ENCODE measurements around the gene OXSR1.
"Not testable (repeated sequence)": the region's sequence is repeated elsewhere in the genome, so short reads cannot be mapped to it uniquely, and the experiment has no call there.

Gene OXSR1

DNA sequence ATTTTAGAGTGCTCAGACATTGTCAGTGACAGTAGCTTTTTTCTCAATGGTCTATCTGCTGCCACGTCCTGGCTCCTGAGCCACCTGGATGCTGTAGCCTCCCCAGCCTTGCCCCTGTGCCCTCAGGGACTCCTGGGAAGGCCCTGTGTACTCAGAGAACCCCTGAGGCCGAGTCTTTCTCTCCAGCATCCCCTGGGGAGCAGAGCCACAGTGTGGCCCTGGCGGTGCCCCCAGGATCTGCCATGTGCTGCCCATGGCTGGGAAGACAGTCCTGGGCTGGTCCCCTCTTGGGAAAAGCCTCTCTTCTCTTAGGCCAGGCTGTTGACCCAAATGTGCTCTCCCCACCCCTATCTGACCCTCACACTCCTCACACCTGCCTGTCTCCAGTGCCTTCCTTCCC, 21.8 kb upstream of the OXSR1 start:
- DNase-seq (ENCODE audit: low read depth), result no peak

DNA sequence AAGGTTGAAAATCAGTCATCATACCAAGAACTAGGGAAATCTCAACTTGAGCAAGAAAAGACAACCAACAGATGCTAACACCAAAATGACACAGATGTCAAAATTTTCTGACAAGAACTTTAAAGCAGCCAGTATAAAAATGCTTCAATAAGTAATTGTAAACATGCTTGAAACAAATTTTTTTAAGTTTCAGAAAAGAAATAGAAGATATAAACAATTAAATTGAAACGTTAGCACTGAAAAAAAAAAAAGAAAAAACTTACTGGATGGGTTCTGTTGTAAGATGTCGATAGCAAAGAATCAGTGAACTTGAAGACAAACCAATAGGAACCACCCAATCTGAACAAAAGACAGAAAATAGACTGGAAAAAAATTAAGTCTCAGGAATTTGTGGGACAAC, 18.8 kb upstream of the OXSR1 start:
- no peak for DNase-seq (ENCODE audit: low read depth)

DNA sequence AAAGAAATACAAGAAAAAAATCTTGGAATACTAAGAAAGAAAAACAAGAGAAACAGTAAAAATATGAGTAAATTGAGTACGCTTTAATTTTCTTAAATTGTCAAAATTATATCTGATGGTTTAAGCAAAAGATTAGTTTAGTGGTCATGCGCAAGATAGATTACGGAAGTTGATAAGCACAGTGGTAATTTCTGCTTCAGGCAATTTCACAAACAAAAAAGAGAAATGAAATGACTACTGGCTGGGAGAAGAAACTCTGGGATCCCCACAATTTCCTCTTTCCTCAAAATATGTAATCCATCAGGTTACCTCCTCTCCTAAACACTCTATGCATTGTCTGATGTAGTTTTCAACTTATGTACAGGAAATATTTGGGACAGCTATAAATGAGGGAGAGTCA, 17.9 kb upstream of the OXSR1 start:
- DNase-seq (ENCODE audit: low read depth), result no peak

DNA sequence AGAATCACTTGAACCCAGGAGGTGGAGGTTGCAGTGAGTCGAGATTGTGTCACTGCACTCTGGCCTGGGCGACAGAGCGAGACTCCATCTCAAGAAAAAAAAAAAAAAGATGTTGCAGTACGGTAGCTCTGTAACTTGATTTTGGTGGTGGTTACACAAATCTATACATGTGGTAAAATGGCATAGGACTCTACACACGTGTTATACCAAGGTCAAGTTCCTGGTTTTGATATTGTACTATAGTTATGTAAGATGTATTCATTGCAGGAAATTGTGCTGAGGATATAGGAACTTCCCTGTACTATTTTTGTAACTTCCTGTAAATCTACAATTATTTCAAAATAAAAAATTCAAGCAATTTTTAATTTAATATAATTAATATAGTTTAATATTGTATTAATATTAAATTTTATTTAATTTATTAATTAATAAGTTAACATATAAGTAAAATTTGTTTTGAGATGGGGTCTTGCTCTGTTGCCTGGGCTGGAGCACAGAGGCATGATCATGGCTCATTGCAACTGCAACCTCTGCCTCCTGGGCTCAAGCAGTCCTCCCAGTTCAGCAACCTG, 16.9 kb upstream of the OXSR1 start:
- no peak for DNase-seq (ENCODE audit: low read depth)

DNA sequence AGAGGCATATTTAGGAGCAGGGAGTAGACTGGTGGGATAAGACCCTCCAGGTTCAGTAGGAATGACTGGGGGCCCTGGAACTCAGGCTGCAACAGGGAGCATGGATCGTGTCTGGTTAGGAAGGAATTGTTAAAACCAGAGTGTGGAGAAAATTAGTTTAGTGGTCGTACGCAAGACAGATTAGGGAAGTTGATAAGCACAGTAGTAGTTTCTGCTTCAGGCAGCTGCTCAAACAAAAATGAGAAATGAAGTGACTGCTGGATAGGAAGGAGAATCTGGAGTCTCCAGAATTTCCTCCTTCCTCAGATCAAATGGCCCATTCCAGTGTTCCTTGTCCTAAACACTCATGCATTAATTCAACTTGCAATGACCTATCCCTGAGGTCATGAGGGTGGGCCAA, 15.6 kb upstream of the OXSR1 start:
- no peak for DNase-seq (ENCODE audit: low read depth)

DNA sequence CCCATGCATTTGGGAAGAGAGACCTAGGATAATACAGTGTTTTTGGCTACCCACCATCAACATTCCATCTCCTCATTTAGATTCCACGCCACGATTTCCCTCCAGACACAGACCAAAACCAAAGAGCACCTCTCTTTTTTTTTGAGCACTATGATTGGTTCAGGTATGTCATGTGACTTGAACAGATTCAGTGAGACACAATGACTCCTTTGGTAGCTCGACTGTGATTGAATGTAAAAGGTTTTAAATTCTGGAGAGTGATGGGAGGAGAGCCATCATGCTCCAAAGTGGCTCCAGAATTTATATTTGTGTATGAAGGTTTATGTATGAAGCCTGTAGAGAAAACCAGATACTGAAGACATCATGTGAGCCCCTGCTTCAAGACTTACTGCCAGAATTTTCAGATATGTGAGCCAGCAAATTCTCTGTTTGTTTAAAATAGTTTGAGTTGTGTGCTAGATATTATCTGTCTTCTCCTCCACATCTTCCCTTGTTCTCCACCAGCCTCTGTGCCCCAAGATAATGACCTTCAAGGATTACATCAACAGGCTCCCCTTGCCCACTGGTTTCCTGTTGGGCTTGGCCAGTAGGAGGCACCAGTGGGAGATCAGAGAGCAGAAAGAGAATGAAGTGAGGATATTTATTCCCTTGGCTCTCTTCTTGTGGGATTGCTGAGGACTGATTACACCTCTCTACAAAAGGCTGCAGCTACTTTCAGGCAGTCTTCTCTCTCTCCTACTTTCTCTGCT, 14.4 kb upstream of the OXSR1 start:
- no peak for DNase-seq (ENCODE audit: low read depth)

DNA sequence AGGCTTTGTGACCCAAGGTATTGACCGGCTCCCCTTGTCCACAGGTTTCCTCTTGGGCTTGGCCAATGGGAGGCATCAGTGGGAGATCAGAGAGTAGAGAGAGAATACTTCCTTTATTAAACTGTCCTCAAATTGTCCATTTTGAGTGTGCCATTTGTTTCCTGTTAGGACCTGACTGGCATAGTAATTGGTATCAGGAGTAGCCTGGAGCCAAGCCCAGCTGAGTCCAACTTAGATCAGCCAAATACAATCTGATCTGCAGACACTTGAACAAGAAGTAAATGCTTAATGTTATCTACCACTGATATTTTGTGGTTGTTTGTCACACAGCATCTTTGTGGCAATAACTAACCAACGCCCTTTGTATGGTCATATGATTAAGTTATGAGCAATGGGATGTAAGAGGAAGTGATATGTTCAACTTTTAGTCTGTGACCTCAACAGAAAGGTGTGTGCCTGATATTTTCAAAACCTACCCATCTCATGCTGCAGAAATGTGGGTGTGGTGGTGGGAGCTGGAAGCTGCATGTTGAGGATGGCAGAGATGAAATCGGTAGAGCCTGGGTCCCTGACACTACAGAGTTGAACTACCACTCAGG, 13.6 kb upstream of the OXSR1 start:
- no peak for DNase-seq (ENCODE audit: low read depth)

DNA sequence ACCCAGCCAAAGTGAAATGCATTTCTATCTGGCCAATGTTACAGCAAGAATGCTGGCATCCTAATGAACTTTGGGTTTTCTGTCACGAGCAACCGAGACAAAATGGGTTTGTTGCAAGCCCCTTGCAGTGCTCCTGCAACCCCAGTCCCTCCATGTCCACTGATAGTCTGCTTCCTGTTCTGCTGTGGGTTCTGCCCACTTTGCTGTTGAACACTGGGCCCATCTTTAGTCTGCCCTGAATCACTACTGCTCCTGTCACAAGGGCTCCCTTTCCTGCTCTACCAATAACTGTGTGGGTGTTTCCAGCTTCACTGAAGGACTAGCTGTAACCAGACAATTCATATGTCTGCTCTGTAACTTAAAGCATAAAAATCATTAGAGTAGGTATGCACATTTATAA, 12.7 kb upstream of the OXSR1 start:
- DNase-seq (ENCODE audit: low read depth), result no peak

DNA sequence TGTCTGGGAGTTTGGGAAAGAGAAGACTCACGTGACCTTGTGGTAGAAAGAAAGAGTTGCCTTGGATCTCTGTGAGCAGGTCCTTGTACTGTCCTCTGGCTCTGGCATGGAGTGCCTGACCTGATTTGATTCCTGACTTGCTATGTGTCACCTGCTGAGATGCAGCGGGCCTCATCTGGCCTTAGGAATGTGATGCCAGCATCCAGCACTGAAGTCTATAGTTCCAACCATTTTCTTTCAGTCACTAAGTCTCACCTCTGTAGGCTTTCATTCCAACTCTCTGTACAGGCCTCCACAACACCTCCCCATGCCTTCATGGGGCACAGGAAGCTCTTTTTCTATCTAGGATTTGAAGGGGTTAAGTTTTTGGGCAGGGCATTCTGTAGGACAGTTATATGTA, 12.1 kb upstream of the OXSR1 start:
- DNase-seq (ENCODE audit: low read depth), result no peak

DNA sequence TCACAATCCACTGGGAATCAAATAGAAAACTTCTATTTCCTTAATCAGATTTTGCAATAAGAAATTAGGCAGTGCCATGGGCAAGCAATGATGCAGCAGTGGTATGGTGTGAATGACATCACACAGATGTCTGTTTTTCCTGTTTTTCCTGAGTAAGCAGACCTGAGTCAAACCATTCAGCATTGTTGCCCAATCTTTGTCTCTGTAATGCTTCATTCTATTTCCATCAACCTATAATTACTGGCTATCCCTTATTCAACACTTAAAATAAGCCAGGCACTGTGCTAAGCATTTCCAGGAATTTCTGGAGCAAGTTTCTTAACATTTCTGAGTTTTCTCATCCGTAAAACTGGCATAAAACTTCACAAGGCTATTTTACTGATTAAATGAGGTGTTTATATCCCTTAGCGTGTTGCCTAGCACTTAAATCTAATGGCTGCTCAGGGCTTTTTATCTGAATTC, 11.3 kb upstream of the OXSR1 start:
- no peak for DNase-seq (ENCODE audit: low read depth)

DNA sequence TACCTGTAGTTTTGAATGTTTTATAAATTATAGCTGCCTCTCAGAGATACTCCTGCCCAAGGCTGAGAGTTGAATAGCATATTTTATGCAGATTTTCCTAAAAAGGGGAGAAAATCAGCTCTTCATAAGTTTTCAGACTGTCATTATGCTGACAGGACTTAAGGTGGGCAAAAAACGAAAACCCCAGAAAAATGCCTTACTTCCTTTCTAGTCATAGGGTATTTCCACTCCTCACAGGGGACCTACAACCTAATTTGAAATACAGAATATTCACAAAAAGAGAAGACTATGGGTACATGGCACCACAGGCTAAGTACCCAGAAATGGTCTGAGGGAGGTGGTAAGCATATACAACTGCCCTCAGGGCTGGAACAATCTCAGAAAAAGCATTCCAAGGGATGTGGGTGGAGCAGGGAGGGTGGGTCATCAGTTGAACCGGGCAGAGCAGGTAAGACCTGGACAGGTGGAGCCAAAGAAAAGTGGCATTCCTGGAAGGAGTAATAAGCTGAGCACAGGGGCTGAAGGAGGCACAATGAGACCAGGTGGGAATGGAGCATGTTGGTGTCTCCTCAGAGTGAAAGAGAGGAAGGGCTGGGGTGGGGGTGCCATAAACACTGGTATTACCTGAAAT, 10.6 kb upstream of the OXSR1 start:
- no peak for DNase-seq (ENCODE audit: low read depth)

DNA sequence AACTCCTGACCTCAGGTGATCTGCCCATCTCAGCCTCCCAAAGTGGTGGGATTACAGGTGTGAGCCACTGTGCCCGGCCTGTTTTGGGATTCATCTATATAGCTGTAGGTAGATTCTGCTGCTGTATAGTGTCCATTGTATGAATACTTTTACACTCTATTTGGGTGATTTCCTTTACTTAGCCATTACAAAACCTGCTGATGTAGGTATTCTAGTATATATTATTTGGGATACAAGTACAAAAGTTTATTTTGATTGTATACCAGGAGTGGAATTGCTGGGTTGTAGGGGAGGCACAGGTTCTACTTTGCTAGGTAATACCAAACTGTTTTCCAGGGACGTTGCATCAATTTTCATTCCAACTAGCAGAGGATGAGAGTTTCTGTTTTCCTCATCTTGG, 9.5 kb upstream of the OXSR1 start:
- DNase-seq (ENCODE audit: low read depth), result no peak

DNA sequence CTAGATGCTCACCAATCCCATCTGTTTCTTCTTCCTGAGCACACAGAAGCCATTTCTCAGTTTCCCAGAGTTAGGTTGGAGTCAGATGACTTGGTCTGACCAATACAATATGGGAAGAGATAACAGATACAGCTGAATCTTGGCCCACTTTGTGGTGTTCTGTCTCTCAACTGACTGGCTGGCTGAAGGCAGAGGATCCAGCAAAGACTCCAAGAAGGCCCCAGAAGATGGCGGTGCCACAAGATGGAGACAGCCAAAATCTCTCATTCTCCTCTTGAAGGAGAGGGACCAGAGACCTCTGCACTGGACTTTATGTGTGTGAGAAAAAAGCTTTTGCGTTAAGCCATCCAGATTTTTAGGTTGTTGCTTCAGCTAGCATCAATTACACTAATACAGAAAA, 8.2 kb upstream of the OXSR1 start:
- DNase-seq (ENCODE audit: low read depth), result no peak

DNA sequence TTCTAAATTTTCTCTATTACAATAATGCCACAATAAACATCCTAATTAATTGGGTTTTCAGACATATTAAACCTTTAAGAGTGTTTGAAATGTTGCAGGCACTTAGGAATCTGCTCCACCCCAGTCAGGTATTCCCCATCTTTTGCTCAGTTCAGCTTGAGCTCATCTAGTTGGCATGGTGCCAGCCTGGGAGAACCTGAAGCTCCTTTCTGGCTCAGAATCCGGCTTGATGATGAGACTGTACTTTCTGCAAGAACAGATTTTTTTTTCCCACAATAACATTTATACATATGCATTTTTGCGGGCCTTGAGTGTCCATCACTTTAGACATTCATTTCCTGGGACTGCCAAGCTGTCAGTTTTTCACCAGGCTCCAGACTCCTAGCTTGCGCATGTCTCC, 7.7 kb upstream of the OXSR1 start:
- DNase-seq (ENCODE audit: low read depth), result no peak

DNA sequence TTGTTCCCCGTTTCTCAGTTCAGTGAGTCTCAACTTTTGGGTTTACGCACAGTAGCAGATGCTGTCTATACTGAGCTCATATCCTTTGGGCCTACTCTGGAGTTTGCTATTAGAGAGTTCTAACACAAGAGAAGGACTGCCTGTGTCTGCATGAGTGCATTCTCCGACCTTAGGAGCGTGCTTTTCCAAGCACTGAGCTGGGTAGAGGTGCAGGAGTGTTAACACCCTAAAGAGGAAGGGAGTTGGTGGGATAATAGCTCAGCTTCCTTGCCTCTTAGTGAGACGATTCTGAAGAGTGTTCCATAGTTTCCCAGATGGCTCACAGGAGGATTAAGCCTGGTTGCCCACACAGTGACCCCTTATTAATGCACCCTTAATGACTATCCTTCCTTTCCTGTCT, 6.9 kb upstream of the OXSR1 start:
- DNase-seq (ENCODE audit: low read depth), result no peak

DNA sequence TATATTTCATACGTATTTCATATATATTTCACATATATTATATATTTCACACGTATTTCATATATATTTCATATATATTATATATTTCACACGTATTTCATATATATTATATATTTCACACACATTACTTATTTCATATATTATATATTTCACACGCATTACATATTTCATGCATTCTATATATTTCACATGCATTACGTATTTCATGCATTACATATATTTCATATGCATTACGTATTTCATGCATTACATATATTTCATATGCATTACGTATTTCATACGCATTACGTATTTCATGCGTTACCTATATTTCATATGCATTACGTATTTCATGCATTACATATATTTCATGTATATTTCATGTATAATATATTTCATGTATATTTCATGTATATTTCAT, 4.6 kb upstream of the OXSR1 start:
- DNase-seq (ENCODE audit: low read depth), result not testable (repeated sequence)

DNA sequence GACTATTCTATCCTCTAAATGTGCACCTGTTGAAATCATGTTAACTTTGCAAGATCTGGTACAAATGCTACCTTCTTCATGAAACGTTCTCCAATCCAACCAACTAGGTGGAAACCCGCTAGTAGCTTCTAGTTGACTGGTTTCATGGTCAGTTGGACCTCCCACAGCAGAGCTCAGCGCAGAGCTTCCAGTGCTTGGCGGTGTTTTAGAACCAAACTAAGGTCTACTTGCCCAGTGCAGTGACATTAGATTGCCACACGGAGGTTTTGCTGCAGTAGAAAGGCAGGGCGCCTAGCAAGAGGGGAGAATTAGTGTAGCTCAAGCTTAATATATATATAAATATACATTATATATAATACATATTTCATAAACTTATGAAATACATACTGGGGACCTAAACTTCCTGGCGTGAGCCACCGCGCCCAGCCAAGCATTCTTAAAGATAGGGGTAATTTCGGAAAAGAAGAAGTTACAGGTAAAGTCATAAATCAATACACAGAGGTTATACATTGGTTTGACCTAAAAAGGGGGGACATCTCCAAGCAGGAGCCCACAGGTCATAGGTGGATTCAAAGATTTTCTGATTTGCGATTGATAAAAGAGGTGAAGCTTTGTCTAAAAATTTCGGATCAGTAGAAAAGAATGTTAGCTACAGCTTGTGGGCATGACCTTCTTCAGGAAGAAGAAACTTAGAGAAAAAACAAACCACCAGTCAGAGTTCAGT, 2.1 kb upstream of the OXSR1 start:
- DNase-seq (ENCODE audit: low read depth), result no peak

DNA sequence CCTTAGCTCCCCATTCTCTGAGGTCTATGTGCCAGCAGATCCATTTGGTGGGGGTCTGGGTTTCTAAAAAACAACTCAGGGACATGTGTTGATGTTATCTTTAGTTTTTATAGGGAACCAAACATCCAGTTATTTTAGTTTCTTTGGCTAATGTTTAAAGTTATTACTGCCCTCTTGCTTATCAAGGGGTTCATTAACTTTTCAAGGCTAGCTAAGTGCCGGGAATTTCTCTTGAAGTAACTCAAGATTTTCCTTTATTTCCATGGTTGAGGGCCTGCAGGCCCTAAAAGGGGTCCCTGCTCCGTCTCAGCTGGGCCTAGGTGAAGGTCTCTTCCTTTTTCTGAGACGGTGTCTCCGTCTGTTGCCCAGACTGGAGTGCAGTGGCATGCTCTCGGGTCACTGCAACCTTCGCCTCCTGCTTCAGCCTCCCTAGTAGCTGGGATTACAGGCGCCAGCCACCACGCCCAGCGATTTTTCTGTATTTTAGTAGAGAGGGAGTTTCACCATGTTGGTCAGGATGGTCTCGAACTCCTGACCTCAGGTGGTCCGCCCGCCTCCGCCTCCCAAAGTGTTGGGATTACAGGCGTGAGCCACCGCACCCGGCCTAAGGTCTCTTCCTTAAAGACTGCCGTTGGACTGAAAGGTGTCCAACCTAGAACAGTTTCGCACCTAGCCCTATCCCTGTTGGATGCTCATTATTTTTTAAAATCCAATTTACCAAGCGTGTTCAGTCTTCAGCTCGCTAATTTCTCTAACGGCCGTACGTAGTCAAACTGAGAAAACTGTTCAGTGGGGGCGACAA, 1.3 kb upstream of the OXSR1 start:
- no peak for DNase-seq (ENCODE audit: low read depth)

DNA sequence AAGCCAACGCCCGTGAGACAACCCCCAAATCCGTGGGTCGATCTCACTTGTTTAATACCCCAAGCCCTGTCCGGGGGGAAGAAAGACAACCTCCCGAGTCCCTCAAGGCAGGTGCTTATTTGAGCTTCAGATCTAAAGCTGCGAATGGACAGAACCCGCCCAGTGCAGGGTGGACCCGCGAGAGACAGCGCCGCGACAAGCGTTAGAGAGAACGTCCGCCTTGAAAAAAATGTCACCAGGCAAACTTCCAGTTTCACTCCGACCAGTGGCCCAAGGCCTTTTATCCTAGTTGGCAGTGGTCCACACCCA, 740 bp upstream of the OXSR1 start:
- no peak for DNase-seq (ENCODE audit: low read depth)

DNA sequence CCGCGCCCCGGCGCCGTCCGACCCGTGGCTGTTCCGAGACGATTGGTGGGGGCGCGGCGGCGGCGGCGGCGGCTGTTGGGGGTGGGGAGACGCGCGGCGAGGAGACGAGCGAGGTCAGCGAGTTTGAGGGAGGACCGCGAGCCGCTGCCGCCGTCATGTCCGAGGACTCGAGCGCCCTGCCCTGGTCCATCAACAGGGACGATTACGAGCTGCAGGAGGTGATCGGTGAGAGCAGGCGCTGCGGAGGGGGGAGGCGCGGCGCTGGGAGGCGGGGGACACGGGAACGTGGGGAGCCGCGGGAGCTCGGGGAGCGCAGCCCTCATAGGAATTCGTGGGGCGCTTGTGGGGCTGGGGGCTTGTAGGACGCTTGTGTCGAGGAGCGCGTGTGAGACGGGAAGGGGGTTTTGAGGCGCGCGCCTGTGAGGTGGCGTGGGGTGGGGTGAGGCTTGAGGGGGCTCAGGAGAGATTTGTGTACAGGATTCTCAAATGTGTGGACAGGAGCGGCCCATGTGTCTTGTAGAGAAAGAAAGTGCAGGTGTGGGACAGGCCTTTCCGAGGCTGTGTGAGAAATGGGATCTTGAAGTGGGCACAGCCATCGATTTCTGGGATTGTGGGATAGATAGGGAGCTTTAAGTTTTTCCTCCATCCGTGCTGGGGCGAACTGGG, 518 bp downstream of the OXSR1 start:
- DNase-seq (ENCODE audit: low read depth), result no peak

DNA sequence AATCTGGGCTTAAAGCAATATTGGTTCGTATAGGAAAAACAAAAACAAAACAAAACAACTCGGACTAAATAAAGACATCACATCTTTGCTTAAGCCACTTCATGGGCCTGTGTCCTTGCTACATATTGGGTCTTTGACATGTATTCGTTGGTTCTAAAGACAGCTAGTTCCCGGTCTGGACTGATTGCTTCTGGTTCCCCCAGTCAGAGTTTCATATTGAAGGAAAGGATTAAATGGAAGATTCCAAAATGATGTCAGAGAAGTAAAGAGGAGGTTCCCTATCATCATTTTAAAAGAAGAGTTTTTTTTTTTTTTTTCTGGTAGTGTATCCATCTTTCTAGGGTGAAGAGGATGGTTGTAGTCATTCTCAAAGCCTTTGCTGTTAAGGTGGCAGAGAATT, 2.3 kb downstream of the OXSR1 start:
- DNase-seq (ENCODE audit: low read depth), result no peak
